ENCODE measurements around the gene SMC1B.

SMC1B gene

GRCh38 chr22:45318558-45319323 is 94.7 kb downstream of the SMC1B start:
- DNase-seq, result no peak

- no peak for DNase-seq
These were observed 95.2 kb downstream of the SMC1B start for GRCh38 chr22:45318168-45318557.

GRCh38 chr22:45317551-45318167 is 95.7 kb downstream of the SMC1B start:
- DNase-seq, result no peak

GRCh38 chr22:45316796-45317526 is 96.4 kb downstream of the SMC1B start:
- no peak for DNase-seq

GRCh38 chr22:45314786-45315185 is 98.6 kb downstream of the SMC1B start:
- no peak for DNase-seq

- DNase-seq, result no peak
These were observed 99.2 kb downstream of the SMC1B start for GRCh38 chr22:45314054-45314721.

- DNase-seq, result no peak
These were observed 100.5 kb downstream of the SMC1B start for GRCh38 chr22:45312856-45313255.

- no peak for DNase-seq
These were observed 101.0 kb downstream of the SMC1B start for GRCh38 chr22:45312415-45312814.

GRCh38 chr22:45310977-45311531 is 102.3 kb downstream of the SMC1B start:
- no peak for DNase-seq

GRCh38 chr22:45310331-45310976 is 102.9 kb downstream of the SMC1B start:
- no peak for DNase-seq

- peak; percentile 39 for DNase-seq
These were observed 103.8 kb downstream of the SMC1B start, which contains the start of gene FAM118A for GRCh38 chr22:45309422-45310227. FAM118A (plus strand) TSS chr22:45309934; CDS start chr22:45322380, 12,446 bp downstream.

- no peak for DNase-seq
These were observed 104.4 kb downstream of the SMC1B start for GRCh38 chr22:45308957-45309421.

- no peak for DNase-seq
These were observed 104.9 kb downstream of the SMC1B start for GRCh38 chr22:45308391-45308956.

GRCh38 chr22:45306139-45306538 is 107.3 kb downstream of the SMC1B start:
- DNase-seq, result no peak

- DNase-seq, result no peak
These were observed 107.8 kb downstream of the SMC1B start for GRCh38 chr22:45305456-45306075.

GRCh38 chr22:45304971-45305370 is 108.4 kb downstream of the SMC1B start:
- no peak for DNase-seq

GRCh38 chr22:45303181-45303580 is 110.2 kb downstream of the SMC1B start:
- DNase-seq, result no peak

GRCh38 chr22:45302751-45303150 is 110.6 kb downstream of the SMC1B start:
- DNase-seq, result no peak

GRCh38 chr22:45298934-45299505 is 114.4 kb downstream of the SMC1B start:
- no peak for DNase-seq

- DNase-seq, result no peak
These were observed 116.6 kb downstream of the SMC1B start for GRCh38 chr22:45296628-45297297.

Data from NCI-H187 treated with DMSO at 0.1 percent for 48 hours (cell line).